Activated naive CD4-positive, alpha-beta T cell treated with anti-CD3 and anti-CD28 coated beads for 36 hours (primary cell): ENCODE data around the gene LMX1B. TPM values are rescaled to one million over a fixed set of nuclear protein-coding genes. Genes with fewer than 3 reads are reported as not detected.
A peak's percentile ranks its signal among the peaks of the same experiment; 100 is the strongest.
"Not testable (repeated sequence)": the region's sequence is repeated elsewhere in the genome, so short reads cannot be mapped to it uniquely, and the experiment has no call there.

ENCODE experiments used
- CTCF ChIA-PET: fragments of 350-600 bp; sonication (Branson Sonifier 250); formaldehyde crosslinking; loops from one replicate; lab custom pipeline; 2021; ENCODE audit warnings: antibody characterized with exemption; lab: Charles Lee
- DNase-seq: peaks from one replicate; pipeline ENCODE4 v3.0.0-alpha.2; 2020
- H3K27ac Mint-ChIP-seq: one replicate; pipeline ENCODE4 v1.8.0; 2021; ENCODE audit warnings: mild to moderate bottlenecking, mixed read lengths
- H3K27me3 Mint-ChIP-seq: one replicate; pipeline ENCODE4 v1.8.0; 2021; ENCODE audit warnings: low read depth, mixed read lengths
- H3K36me3 Mint-ChIP-seq: one replicate; pipeline ENCODE4 v1.8.0; 2021; ENCODE audit warnings: low read depth, mixed read lengths
- H3K4me1 Mint-ChIP-seq: one replicate; pipeline ENCODE4 v1.8.0; 2021; ENCODE audit warnings: low read depth, mixed read lengths
- H3K4me3 Mint-ChIP-seq: one replicate; pipeline ENCODE4 v1.8.0; 2021; ENCODE audit warnings: mild to moderate bottlenecking, moderate library complexity, mixed read lengths
- H3K9me3 Mint-ChIP-seq: one replicate; pipeline ENCODE4 v1.8.0; 2021; ENCODE audit warnings: mixed read lengths
- intact Hi-C: fragments of 100-400 bp; cut with micrococcal nuclease; formaldehyde crosslinking; loops from one replicate; pipeline ENCODE4 v1.15.1; 2023
- total RNA-seq, 2 experiments: library from RNA; stranded (reverse); gene quantifications; one replicate each; pipeline ENCODE4 v1.2.3, GENCODE V29; 2021

The LMX1B gene
- not detected for total RNA-seq

DNA sequence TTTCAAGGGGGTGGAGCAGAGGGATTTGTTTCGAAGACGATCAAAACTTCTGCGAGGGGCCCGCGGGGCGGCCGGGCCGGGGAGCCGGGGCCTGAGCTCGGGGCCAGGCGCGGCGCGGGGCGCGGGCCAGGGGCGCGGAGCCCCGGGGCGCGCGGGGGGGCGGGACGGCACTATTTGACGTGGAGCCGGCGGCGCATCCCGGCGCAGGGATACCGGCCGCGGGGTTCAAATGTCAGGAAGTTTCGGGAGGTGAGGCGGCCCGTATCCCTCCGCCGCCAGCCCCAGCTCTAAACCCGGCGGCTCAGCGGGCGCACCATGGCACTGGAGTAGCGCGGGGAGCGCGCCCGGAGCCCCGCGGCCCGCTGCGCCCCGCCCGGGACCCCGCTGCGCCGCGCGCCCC is at the start of gene LMX1B:
TSS of gene LMX1B (plus strand) at position 278 of the 400 bp plus-strand sequence. CDS start 522 bp downstream, outside the sequence.
- H3K4me3 Mint-ChIP-seq = peak within 1 kb of the TSS; percentile 62
- H3K36me3 Mint-ChIP-seq = no peaks in the 10 kb centered on the region
- DNase-seq = no peak

GRCh38 chr9:126564128-126564527 is 49.6 kb upstream of the LMX1B start:
- DNase-seq = no peak
- intact Hi-C loops = no loop called here
- peaks cover 46% of the 10 kb centered on the region for H3K27me3 Mint-ChIP-seq
- H3K27ac Mint-ChIP-seq = no peak overlapping the region
- CTCF ChIA-PET = no interaction called here
- no peak overlapping the region for H3K4me3 Mint-ChIP-seq
- no peaks in the 10 kb centered on the region for H3K9me3 Mint-ChIP-seq
- H3K36me3 Mint-ChIP-seq = no peaks in the 10 kb centered on the region
- no peaks in the 10 kb centered on the region for H3K4me1 Mint-ChIP-seq

More for the DNA sequence above, at the start of gene LMX1B:
- peaks cover 78% of the 10 kb centered on the region for H3K27me3 Mint-ChIP-seq
- CTCF ChIA-PET = interaction anchor here (1.0 kb wide), 1 partner anchor 11 kb away, joined by 5 read pairs; no protein-coding TSS in a partner anchor
- H3K9me3 Mint-ChIP-seq = no peaks in the 10 kb centered on the region
- H3K27ac Mint-ChIP-seq = no peak within 1 kb of the TSS
- intact Hi-C loops = no loop called here
- H3K4me1 Mint-ChIP-seq = peaks cover 27% of the 10 kb centered on the region

DNA sequence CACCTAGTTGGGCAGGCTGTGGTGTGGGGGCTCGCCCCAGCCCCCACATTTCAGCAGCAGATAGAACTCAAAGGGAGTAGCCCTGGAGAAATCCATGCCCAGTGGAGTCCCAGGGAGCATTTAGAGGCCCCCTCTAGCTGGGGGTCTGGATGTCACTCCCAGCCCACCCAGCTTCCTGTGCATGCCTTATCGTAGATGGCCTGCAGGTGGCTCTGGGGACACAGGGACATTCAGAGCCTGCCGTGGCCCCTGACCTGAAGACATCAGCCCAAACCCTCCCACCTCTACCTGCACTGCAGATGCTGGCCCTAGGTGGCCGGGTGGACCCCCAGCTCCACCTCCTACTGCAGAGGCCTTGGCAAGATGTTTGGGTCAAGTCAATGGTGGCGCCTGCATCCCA is 49.0 kb upstream of the LMX1B start:
- no peak overlapping the region for H3K4me3 Mint-ChIP-seq
- CTCF ChIA-PET = no interaction called here
- H3K36me3 Mint-ChIP-seq = no peaks in the 10 kb centered on the region
- no peaks in the 10 kb centered on the region for H3K9me3 Mint-ChIP-seq
- no peaks in the 10 kb centered on the region for H3K4me1 Mint-ChIP-seq
- no peak overlapping the region for H3K27ac Mint-ChIP-seq
- H3K27me3 Mint-ChIP-seq = peaks cover 40% of the 10 kb centered on the region
- no peak for DNase-seq
- intact Hi-C loops = no loop called here

- Mint-ChIP-seq H3K36me3 (no peaks in the 10 kb centered on the region), H3K27ac (no peak overlapping the region), H3K4me1 (no peaks in the 10 kb centered on the region), H3K9me3 (no peaks in the 10 kb centered on the region), H3K27me3 (peaks cover 38% of the 10 kb centered on the region), H3K4me3 (no peak overlapping the region)
- intact Hi-C loops = no loop called here
- DNase-seq = no peak
- CTCF ChIA-PET = no interaction called here
These were observed 48.2 kb upstream of the LMX1B start for GRCh38 chr9:126565336-126566128.

GRCh38 chr9:126569036-126569435 is 44.7 kb upstream of the LMX1B start:
- Mint-ChIP-seq H3K4me3 (no peak overlapping the region), H3K27ac (no peak overlapping the region), H3K27me3 (peaks cover 22% of the 10 kb centered on the region), H3K36me3 (no peaks in the 10 kb centered on the region), H3K4me1 (no peaks in the 10 kb centered on the region), H3K9me3 (no peaks in the 10 kb centered on the region)
- intact Hi-C loops = no loop called here
- CTCF ChIA-PET = no interaction called here
- DNase-seq = no peak

- H3K27ac Mint-ChIP-seq = no peak overlapping the region
- H3K9me3 Mint-ChIP-seq = no peaks in the 10 kb centered on the region
- H3K4me1 Mint-ChIP-seq = no peaks in the 10 kb centered on the region
- no peak overlapping the region for H3K4me3 Mint-ChIP-seq
- no peaks in the 10 kb centered on the region for H3K36me3 Mint-ChIP-seq
- intact Hi-C loops = no loop called here
- no peak for DNase-seq
- CTCF ChIA-PET = interaction anchor here (0.6 kb wide), 1 partner anchor 1218 kb away, joined by 3 read pairs; no protein-coding TSS in a partner anchor
- H3K27me3 Mint-ChIP-seq = peaks cover 4% of the 10 kb centered on the region
These were observed 35.7 kb upstream of the LMX1B start for GRCh38 chr9:126578029-126578428.

GRCh38 chr9:126580319-126580718 is 33.4 kb upstream of the LMX1B start:
- H3K4me3 Mint-ChIP-seq, H3K9me3 Mint-ChIP-seq, H3K27me3 Mint-ChIP-seq, DNase-seq, H3K4me1 Mint-ChIP-seq, intact Hi-C loops, H3K27ac Mint-ChIP-seq, CTCF ChIA-PET, H3K36me3 Mint-ChIP-seq: not testable (repeated sequence)

DNA sequence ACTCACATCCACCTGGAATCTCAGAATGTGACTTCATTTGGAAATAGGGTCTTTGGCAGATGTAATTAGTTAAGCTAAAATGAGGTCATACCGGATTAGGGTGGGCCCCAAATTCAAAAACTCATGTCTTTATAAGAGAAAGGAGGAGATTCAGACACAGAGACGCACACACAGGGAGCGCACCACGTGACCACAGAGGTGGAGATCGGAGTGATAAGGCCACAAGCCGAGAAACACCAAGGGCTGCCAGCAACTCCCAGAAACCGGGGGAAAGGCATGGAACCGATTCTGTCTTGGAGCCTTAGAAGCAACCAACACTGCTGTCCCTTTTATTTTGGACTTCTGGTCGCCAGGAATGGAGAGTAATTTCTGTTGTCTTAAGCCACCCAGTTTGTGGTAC is 31.8 kb upstream of the LMX1B start:
- no peaks in the 10 kb centered on the region for H3K36me3 Mint-ChIP-seq
- intact Hi-C loops = no loop called here
- H3K4me1 Mint-ChIP-seq = no peaks in the 10 kb centered on the region
- DNase-seq = no peak
- H3K27ac Mint-ChIP-seq = no peak overlapping the region
- CTCF ChIA-PET = no interaction called here
- H3K27me3 Mint-ChIP-seq = peaks cover 22% of the 10 kb centered on the region
- no peaks in the 10 kb centered on the region for H3K9me3 Mint-ChIP-seq
- H3K4me3 Mint-ChIP-seq = no peak overlapping the region

DNA sequence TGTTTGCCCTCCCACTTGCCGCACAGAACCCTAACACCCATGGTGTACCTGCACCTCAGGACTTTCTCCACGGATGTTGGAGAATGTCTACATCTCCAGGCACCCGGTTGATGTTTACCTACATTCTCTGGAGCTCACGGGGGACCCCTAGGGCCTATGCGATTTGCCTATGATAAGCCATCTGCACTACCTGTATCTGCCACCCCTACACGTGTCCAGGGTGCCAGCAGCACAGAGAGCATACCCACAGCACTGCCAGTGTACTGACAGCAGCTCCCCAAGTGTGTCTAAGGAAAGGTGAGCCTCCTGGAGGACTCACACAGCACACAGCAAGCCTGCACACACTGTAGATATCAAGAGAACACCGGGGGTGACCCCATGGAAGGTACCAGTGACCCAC is 31.3 kb upstream of the LMX1B start:
- no peak for DNase-seq
- intact Hi-C loops = no loop called here
- Mint-ChIP-seq H3K27me3 (peaks cover 26% of the 10 kb centered on the region), H3K4me3 (no peak overlapping the region), H3K4me1 (no peaks in the 10 kb centered on the region), H3K36me3 (no peaks in the 10 kb centered on the region), H3K27ac (no peak overlapping the region), H3K9me3 (no peaks in the 10 kb centered on the region)
- CTCF ChIA-PET = no interaction called here

- no peak for DNase-seq
- intact Hi-C loops = no loop called here
- H3K4me3 Mint-ChIP-seq = no peak overlapping the region
- no peaks in the 10 kb centered on the region for H3K4me1 Mint-ChIP-seq
- no peak overlapping the region for H3K27ac Mint-ChIP-seq
- no peaks in the 10 kb centered on the region for H3K36me3 Mint-ChIP-seq
- peaks cover 29% of the 10 kb centered on the region for H3K27me3 Mint-ChIP-seq
- H3K9me3 Mint-ChIP-seq = no peaks in the 10 kb centered on the region
- CTCF ChIA-PET = interaction anchor here (1.2 kb wide), 1 partner anchor 82 kb away, joined by 3 read pairs; no protein-coding TSS in a partner anchor
These were observed 30.5 kb upstream of the LMX1B start for GRCh38 chr9:126583144-126583760.

- CTCF ChIA-PET = no interaction called here
- intact Hi-C loops = no loop called here
- H3K4me1 Mint-ChIP-seq = no peaks in the 10 kb centered on the region
- peaks cover 27% of the 10 kb centered on the region for H3K27me3 Mint-ChIP-seq
- no peaks in the 10 kb centered on the region for H3K9me3 Mint-ChIP-seq
- no peak for DNase-seq
- H3K36me3 Mint-ChIP-seq = no peaks in the 10 kb centered on the region
- H3K4me3 Mint-ChIP-seq = no peak overlapping the region
- no peak overlapping the region for H3K27ac Mint-ChIP-seq
These were observed 29.1 kb upstream of the LMX1B start for GRCh38 chr9:126584611-126585010.

GRCh38 chr9:126586236-126586635 is 27.5 kb upstream of the LMX1B start:
- H3K27me3 Mint-ChIP-seq = peaks cover 33% of the 10 kb centered on the region
- CTCF ChIA-PET = interaction anchor here (0.9 kb wide), 1 partner anchor 87 kb away, joined by 3 read pairs; no protein-coding TSS in a partner anchor

More at GRCh38 chr9:126586236-126586635, 27.5 kb upstream of the LMX1B start:
- H3K9me3 Mint-ChIP-seq = no peaks in the 10 kb centered on the region
- intact Hi-C loops = no loop called here
- no peak for DNase-seq
- H3K4me1 Mint-ChIP-seq = no peaks in the 10 kb centered on the region
- H3K4me3 Mint-ChIP-seq = no peak overlapping the region
- no peak overlapping the region for H3K27ac Mint-ChIP-seq
- H3K36me3 Mint-ChIP-seq = no peaks in the 10 kb centered on the region
